ENCODE results near the gene RPS6KB1.
"Not testable (repeated sequence)": the region's sequence is repeated elsewhere in the genome, so short reads cannot be mapped to it uniquely, and the experiment has no call there.

Gene RPS6KB1

GRCh38 chr17:59954856-59955255 lies 61.9 kb downstream of the RPS6KB1 start:
- TF ChIP-seq CTCF (IDR thresholded peaks at IDR 0.05; ENCODE audit: low read depth, low read length, missing control alignments), result no peak
- no peak overlapping the region for H3K4me3 ChIP-seq (replicated peaks; ENCODE audit: low read depth, low read length)
- DNase-seq (ENCODE audit: extremely low read depth, low read depth), result no peak

GRCh38 chr17:59959574-59959973 lies 66.7 kb downstream of the RPS6KB1 start:
- H3K4me3 ChIP-seq (replicated peaks; ENCODE audit: low read depth, low read length); DNase-seq (ENCODE audit: extremely low read depth, low read depth): not testable (repeated sequence)

GRCh38 chr17:59962739-59963318 lies 69.9 kb downstream of the RPS6KB1 start:
- no peak for DNase-seq (ENCODE audit: extremely low read depth, low read depth)
- H3K4me3 ChIP-seq (replicated peaks; ENCODE audit: low read depth, low read length), result no peak overlapping the region
- TF ChIP-seq CTCF (IDR thresholded peaks at IDR 0.05; ENCODE audit: low read depth, low read length, missing control alignments), result no peak

- TF ChIP-seq CTCF (IDR thresholded peaks at IDR 0.05; ENCODE audit: low read depth, low read length, missing control alignments), result no peak
- no peak for DNase-seq (ENCODE audit: extremely low read depth, low read depth)
- H3K4me3 ChIP-seq (replicated peaks; ENCODE audit: low read depth, low read length), result peak overlapping the region; percentile 87
These were observed 71.0 kb downstream of the RPS6KB1 start for GRCh38 chr17:59963738-59964481.

- DNase-seq (ENCODE audit: extremely low read depth, low read depth), result peak; percentile 15
- H3K4me3 ChIP-seq (replicated peaks; ENCODE audit: low read depth, low read length), result peak within 1 kb of the TSS; percentile 87
- TF ChIP-seq CTCF (IDR thresholded peaks at IDR 0.05; ENCODE audit: low read depth, low read length, missing control alignments), result no peak
These were observed 71.8 kb downstream of the RPS6KB1 start, which contains the start of gene RNFT1 for GRCh38 chr17:59964482-59965328. Gene RNFT1, minus strand, starts transcription at chr17:59964740. Its CDS starts 77 bp downstream, at chr17:59964663.

- not testable (repeated sequence) for H3K4me3 ChIP-seq (replicated peaks; ENCODE audit: low read depth, low read length); DNase-seq (ENCODE audit: extremely low read depth, low read depth)
These were observed 78.8 kb downstream of the RPS6KB1 start for GRCh38 chr17:59971771-59972170.

- DNase-seq (ENCODE audit: extremely low read depth, low read depth), result no peak
- H3K4me3 ChIP-seq (replicated peaks; ENCODE audit: low read depth, low read length), result no peak overlapping the region
- no peak for TF ChIP-seq CTCF (IDR thresholded peaks at IDR 0.05; ENCODE audit: low read depth, low read length, missing control alignments)
These were observed 79.9 kb downstream of the RPS6KB1 start for GRCh38 chr17:59972778-59973177.

GRCh38 chr17:59973483-59973882 lies 80.6 kb downstream of the RPS6KB1 start:
- not testable (repeated sequence) for DNase-seq (ENCODE audit: extremely low read depth, low read depth); H3K4me3 ChIP-seq (replicated peaks; ENCODE audit: low read depth, low read length)

- DNase-seq (ENCODE audit: extremely low read depth, low read depth), result not testable (repeated sequence)
These were observed 82.2 kb downstream of the RPS6KB1 start for GRCh38 chr17:59975166-59975565.

GRCh38 chr17:59996608-59997007 lies 103.7 kb downstream of the RPS6KB1 start:
- DNase-seq (ENCODE audit: extremely low read depth, low read depth); H3K4me3 ChIP-seq (replicated peaks; ENCODE audit: low read depth, low read length): not testable (repeated sequence)

More at GRCh38 chr17:59975166-59975565, 82.2 kb downstream of the RPS6KB1 start:
- not testable (repeated sequence) for H3K4me3 ChIP-seq (replicated peaks; ENCODE audit: low read depth, low read length)
